Upper lobe of right lung (tissue), 1 donor: ENCODE measurements around the gene AGO3. TPM values are rescaled to one million over a fixed set of nuclear protein-coding genes. Genes with fewer than 3 reads are reported as not detected.
A peak's percentile ranks its signal among the peaks of the same experiment; 100 is the strongest.

Source experiments
- ATAC-seq: fragments of 200-7000 bp; cut with Tn5 transposase; one replicate; pipeline ENCODE4 v1.9.1; 2020; ENCODE audit warnings: mild to moderate bottlenecking, moderate library complexity
- DNase-seq: peaks from one replicate; pipeline ENCODE4 v3.0.0-alpha.2; 2020
- H3K27ac ChIP-seq: fragments of 200-600 bp; one replicate; pipeline ENCODE4 v1.8.0; 2022
- H3K27me3 ChIP-seq: fragments of 200-600 bp; one replicate; pipeline ENCODE4 v1.8.0; 2022; ENCODE audit warnings: mild to moderate bottlenecking
- H3K36me3 ChIP-seq: fragments of 200-600 bp; one replicate; pipeline ENCODE4 v1.8.0; 2022
- H3K4me1 ChIP-seq: fragments of 200-600 bp; one replicate; pipeline ENCODE4 v1.8.0; 2022
- H3K4me3 ChIP-seq: fragments of 200-600 bp; one replicate; pipeline ENCODE4 v1.8.0; 2022; ENCODE audit warnings: mild to moderate bottlenecking
- H3K9me3 ChIP-seq: fragments of 200-600 bp; one replicate; pipeline ENCODE4 v1.8.0; 2022
- CTCF ChIP-seq: fragments of 200-600 bp; IDR thresholded peaks from one replicate; pipeline ENCODE4 v1.8.0; 2022; ENCODE audit warnings: antibody characterized with exemption
- intact Hi-C: fragments of 100-400 bp; cut with DNase I; formaldehyde crosslinking; loops from one replicate; pipeline ENCODE4 v1.11.0; 2022
- total RNA-seq: library from RNA; stranded (reverse); fragmentation: NEBNext Ultra II Directional; extraction: Animal tissue kit (Norgen Biotek cat#: 25700); gene quantifications from one replicate; pipeline ENCODE4 v1.2.1, GENCODE V29; 2021
- donor health status: DM: no; HTN: yes; CAD: no; lungs with severe emphysema.

The AGO3 gene
- total RNA-seq, 1 donor from 2014 or later, result 34.1 TPM

DNA sequence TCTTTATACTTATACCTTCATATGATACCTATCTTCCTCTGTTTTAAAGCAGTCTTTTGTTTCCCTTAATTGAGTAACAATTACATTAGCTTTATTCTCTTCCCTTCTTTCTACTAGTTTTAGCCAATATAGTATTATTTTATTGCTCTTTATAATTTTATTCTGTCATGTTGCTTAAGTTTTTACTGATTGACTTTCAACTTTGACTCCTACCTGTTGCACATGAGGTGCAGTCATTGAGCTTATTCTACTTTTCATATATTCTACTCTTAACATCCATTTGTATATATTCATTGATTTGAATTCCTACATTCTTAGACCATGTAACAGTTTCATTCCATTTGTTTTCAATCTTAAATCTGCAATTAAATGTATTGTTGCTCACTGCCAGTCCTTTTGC, 49.2 kb downstream of the AGO3 start:
- ATAC-seq, result no peak
- DNase-seq, result no peak
- intact Hi-C loops, result no loop called here
- Histone ChIP-seq H3K9me3 (no peaks in the 10 kb centered on the region), H3K36me3 (peaks cover 52% of the 10 kb centered on the region), H3K27me3 (no peaks in the 10 kb centered on the region), H3K4me1 (no peaks in the 10 kb centered on the region), H3K27ac (no peak overlapping the region), H3K4me3 (no peak overlapping the region)
- no peak for TF ChIP-seq CTCF

DNA sequence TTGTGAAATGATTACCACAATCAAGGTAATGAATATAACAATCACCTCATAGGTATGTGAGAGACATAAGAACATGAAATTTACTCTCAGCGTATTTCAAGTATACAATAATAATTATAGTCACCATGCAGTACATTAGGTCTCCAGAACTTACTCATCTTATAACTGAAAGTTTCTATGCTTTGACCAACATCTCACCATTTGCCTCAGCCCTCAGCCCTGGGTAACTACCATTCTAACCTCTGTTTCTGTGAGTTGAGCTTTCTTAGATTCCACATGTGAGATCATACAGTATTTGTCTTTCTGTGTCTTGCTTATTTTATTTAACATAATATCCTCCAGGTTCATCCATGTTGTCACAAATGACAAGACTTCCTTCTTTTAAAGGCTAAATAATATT, 57.3 kb downstream of the AGO3 start:
- Histone ChIP-seq H3K36me3 (peaks cover 43% of the 10 kb centered on the region), H3K9me3 (no peaks in the 10 kb centered on the region), H3K4me1 (no peaks in the 10 kb centered on the region), H3K4me3 (no peak overlapping the region), H3K27me3 (no peaks in the 10 kb centered on the region), H3K27ac (no peak overlapping the region)
- DNase-seq, result no peak
- no peak for ATAC-seq
- intact Hi-C loops, result no loop called here
- no peak for TF ChIP-seq CTCF

DNA sequence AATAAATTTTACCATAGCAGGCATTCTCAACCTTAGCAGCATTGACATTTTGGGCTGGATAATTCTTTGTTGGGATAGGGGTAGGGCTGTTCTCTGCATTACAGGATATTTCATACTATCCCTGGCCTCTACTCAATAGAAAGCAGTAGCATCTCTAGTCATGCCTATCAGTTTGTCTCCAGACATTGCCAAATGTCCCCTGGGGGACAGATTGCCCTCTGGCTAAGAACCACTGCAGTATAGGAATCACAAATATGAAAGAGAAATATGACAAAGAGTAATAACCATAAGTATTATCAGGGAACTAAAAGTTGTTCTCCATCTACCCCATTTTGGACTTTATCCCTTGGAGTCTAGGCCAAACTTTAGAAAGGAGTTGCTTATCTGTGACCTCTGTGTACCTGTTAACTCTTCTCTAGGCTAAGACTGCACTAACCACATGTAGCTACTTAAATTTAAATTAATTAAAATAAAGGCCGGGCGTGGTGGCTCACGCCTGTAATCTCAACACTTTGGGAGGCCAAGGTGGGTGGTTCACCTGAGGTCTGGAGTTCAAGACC, 76.1 kb downstream of the AGO3 start:
- intact Hi-C loops, result no loop called here
- Histone ChIP-seq H3K36me3 (peaks cover 36% of the 10 kb centered on the region), H3K27ac (no peak overlapping the region), H3K4me1 (no peaks in the 10 kb centered on the region), H3K9me3 (no peaks in the 10 kb centered on the region), H3K4me3 (no peak overlapping the region), H3K27me3 (no peaks in the 10 kb centered on the region)
- DNase-seq, result no peak
- TF ChIP-seq CTCF, result no peak
- ATAC-seq, result no peak

- H3K27ac ChIP-seq, result no peak overlapping the region
- DNase-seq (no peak), ATAC-seq (no peak)
- H3K27me3 ChIP-seq, result no peaks in the 10 kb centered on the region
- no peaks in the 10 kb centered on the region for H3K9me3 ChIP-seq
- no peak for TF ChIP-seq CTCF
- H3K4me1 ChIP-seq, result no peaks in the 10 kb centered on the region
- peaks cover 40% of the 10 kb centered on the region for H3K36me3 ChIP-seq
- H3K4me3 ChIP-seq, result no peak overlapping the region
- intact Hi-C loops, result no loop called here
These were observed 76.8 kb downstream of the AGO3 start for GRCh38 chr1:36007741-36008140.

GRCh38 chr1:36008546-36009197, 77.8 kb downstream of the AGO3 start:
- Histone ChIP-seq H3K36me3 (peaks cover 50% of the 10 kb centered on the region), H3K4me1 (no peaks in the 10 kb centered on the region), H3K27me3 (no peaks in the 10 kb centered on the region), H3K4me3 (no peak overlapping the region), H3K9me3 (no peaks in the 10 kb centered on the region), H3K27ac (no peak overlapping the region)
- DNase-seq (no peak), ATAC-seq (peak; percentile 58)
- no peak for TF ChIP-seq CTCF
- intact Hi-C loops, result no loop called here
